22Rv1 (cell line): Measurements from ENCODE around the gene GVQW3.

Experiments
- ZFX ChIP-seq: fragments of 450-650 bp; IDR thresholded peaks from 2 replicates; pipeline ENCODE4 v1.6.1; 2017; ENCODE audit warnings: antibody characterized with exemption, borderline replicate concordance
- TF ChIP-seq, protein P1 (sequence below): fragments of 450-650 bp; IDR thresholded peaks from 2 replicates; pipeline ENCODE4 v1.5.1; 2017; ENCODE audit warnings: mild to moderate bottlenecking

DNA sequence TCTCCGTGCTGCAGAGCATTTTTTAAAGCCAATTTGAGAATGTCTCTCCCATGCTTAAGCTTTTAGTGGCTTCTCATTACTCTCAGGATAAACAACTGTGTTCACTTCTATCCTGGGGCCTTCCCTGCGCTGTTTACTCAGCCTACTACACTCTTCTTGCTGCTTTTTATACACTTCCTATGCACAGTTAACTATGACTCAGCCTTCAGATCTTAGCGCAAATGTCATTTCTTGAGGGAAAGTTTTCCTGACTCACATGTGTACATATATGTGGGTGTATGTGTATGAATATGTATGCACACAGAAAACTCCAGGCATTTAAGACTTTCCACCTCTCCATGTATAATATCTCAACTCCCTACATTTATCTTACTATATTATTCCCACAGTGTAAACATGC lies 10.0 kb upstream of the GVQW3 start:
- TF ChIP-seq, protein P1, sequence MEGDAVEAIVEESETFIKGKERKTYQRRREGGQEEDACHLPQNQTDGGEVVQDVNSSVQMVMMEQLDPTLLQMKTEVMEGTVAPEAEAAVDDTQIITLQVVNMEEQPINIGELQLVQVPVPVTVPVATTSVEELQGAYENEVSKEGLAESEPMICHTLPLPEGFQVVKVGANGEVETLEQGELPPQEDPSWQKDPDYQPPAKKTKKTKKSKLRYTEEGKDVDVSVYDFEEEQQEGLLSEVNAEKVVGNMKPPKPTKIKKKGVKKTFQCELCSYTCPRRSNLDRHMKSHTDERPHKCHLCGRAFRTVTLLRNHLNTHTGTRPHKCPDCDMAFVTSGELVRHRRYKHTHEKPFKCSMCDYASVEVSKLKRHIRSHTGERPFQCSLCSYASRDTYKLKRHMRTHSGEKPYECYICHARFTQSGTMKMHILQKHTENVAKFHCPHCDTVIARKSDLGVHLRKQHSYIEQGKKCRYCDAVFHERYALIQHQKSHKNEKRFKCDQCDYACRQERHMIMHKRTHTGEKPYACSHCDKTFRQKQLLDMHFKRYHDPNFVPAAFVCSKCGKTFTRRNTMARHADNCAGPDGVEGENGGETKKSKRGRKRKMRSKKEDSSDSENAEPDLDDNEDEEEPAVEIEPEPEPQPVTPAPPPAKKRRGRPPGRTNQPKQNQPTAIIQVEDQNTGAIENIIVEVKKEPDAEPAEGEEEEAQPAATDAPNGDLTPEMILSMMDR = no peak
- TF ChIP-seq ZFX = no peak
